Spinal cord (tissue), 10 donors: Measurements from ENCODE around the gene ZNF862. TPM values are rescaled to one million over a fixed set of nuclear protein-coding genes. Genes with fewer than 3 reads are reported as not detected.

Experiments used
- DNase-seq, 6 donors: peaks; one replicate each; pipeline versions ENCODE4 v3.0.0 to v3.0.0-alpha.2; 2013 to 2015; ENCODE audit warnings: low spot score in 6 of 6, low read depth in 4 of 6
- H3K27ac ChIP-seq: one replicate; pipeline ENCODE4 v1.5.1; 2013; ENCODE audit warnings: low read depth, low read length, control low read depth
- H3K27me3 ChIP-seq: one replicate; pipeline ENCODE4 v1.6.1; 2013; ENCODE audit warnings: low read length; ENCODE audit not compliant: control insufficient read depth, insufficient read depth
- H3K36me3 ChIP-seq: one replicate; pipeline ENCODE4 v1.6.1; 2013; ENCODE audit warnings: low read length; ENCODE audit not compliant: control insufficient read depth, insufficient read depth
- H3K4me1 ChIP-seq: one replicate; pipeline ENCODE4 v1.6.1; 2013; ENCODE audit warnings: low read length; ENCODE audit not compliant: control insufficient read depth, insufficient read depth
- H3K4me3 ChIP-seq: one replicate; pipeline ENCODE4 v1.5.1; 2013; ENCODE audit warnings: low read depth, low read length, control low read depth
- H3K9me3 ChIP-seq: one replicate; pipeline ENCODE4 v1.6.1; 2013; ENCODE audit warnings: low read length; ENCODE audit not compliant: control insufficient read depth, insufficient read depth
- WGBS: methylation state at CpG from one replicate; pipeline ENCODE4 v1.1.5; 2013; ENCODE audit warnings: missing lambda C conversion rate; ENCODE audit not compliant: insufficient coverage; 5-methylcytosine and 5-hydroxymethylcytosine counted together
- polyA plus RNA-seq, 2 donors: library from polyadenylated mRNA; unstranded; fragments of 120-200 nt; gene quantifications; one replicate each; pipeline ENCODE4 v1.2.1, GENCODE V29; 2013; ENCODE audit not compliant: insufficient read length in 2 of 2
- total RNA-seq, 2 donors: library from RNA; depleted of rRNA in 1 of 2; stranded (reverse); fragments of 120-200 nt in 1 of 2; fragments of >200 nt in 1 of 2; gene quantifications; one replicate each; pipeline versions ENCODE4 v1.2.3 to v1.2.4, GENCODE V29; 2013 to 2014
- donor health status: healthy.

Gene ZNF862
- total and polyA plus RNA-seq, 4 donors: 10.3 to 27.9 (median 22.2) TPM

DNA sequence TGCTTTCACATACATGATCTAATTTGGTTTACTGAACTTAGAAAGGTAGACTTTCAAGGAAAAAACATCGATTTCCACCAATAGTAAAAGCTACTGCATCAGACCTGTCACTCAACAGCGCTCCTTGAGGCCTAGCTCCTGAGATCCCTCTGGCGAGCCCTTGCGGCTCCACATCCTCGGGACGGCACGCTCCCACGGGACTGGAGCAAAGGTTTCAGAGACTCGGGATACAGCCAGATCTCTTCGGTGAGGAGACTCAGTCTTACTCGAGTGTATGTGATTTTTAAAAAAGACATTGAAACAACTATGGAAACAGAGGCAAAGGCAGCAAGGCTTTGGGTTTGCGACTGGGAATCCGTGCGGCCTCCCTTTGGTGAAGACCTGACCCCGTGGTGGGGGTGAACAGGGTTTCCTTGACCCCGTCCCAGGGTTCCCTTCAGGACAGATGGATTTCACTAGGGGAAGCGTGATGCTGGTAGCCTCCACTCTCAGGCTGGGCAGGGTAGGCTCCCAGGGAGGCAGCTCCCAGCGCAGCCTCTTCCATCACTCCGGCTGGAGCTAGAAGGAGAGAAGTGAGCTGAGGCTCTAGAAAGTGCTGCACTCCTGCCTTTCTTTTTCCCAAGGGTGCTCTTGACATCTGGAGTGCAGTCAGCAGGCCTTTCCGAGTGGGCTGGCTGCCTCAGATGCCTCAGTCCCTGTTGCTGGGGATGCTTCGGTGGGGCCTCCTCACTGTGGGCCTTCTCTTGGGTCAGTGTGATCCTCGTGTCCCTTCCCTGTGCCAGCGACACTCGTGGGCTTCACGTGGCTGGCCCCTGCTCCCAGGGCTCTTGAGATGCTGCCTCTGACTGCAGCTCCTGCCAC lies 29.8 kb downstream of the ZNF862 start:
- no peak for DNase-seq
- Histone ChIP-seq H3K36me3 (peaks cover 73% of the 10 kb centered on the region), H3K4me3 (no peak overlapping the region), H3K27me3 (no peaks in the 10 kb centered on the region), H3K4me1 (peaks cover 29% of the 10 kb centered on the region), H3K9me3 (no peaks in the 10 kb centered on the region), H3K27ac (no peak overlapping the region)
- 87% methylated on average over 23 of the region's 25 CpGs for WGBS

DNA sequence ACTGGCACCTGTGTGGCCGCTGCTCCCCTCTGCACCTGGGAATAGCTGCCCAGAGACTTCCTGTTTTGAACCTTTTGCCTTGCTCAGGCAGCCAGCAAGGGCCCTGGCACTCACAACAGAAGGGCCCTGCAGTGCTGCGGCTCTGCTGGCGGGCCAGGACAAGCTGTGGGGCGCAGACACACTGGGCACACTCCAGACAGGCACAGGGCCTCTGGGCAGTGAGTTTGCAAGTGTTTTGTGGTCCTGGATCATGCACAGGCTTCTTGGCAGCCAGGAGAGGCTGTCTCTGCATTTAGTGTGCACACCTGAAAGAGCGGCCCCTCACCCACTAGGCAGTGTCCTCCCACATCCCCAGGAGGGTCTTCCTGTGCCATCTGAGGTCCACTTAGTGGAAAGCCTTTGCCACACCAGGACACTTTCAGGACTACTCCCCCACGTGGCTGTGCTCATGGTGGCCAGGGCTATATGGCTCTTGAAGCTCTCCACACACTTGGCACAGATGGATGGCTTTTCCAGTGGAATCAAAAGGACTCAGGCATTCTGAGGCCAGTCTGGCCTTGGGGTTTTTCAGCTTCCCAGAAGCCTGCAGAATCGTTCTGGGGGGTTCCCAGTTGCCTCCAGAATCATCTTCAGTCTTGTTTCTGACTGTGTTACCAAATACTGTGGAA lies 30.6 kb downstream of the ZNF862 start:
- 63% methylated on average over 7 of the region's 7 CpGs for WGBS
- H3K27ac ChIP-seq: no peak overlapping the region
- H3K4me1 ChIP-seq: peaks cover 31% of the 10 kb centered on the region
- H3K36me3 ChIP-seq: peaks cover 65% of the 10 kb centered on the region
- no peaks in the 10 kb centered on the region for H3K27me3 ChIP-seq
- H3K4me3 ChIP-seq: no peak overlapping the region
- DNase-seq: no peak
- H3K9me3 ChIP-seq: no peaks in the 10 kb centered on the region

GRCh38 chr7:149869291-149869650 lies 31.1 kb downstream of the ZNF862 start:
- Histone ChIP-seq H3K9me3 (no peaks in the 10 kb centered on the region), H3K4me3 (no peak overlapping the region), H3K4me1 (peaks cover 34% of the 10 kb centered on the region), H3K36me3 (peaks cover 60% of the 10 kb centered on the region), H3K27ac (no peak overlapping the region), H3K27me3 (no peaks in the 10 kb centered on the region)
- no peak for DNase-seq
- 63% methylated on average over 5 of the region's 5 CpGs for WGBS

DNA sequence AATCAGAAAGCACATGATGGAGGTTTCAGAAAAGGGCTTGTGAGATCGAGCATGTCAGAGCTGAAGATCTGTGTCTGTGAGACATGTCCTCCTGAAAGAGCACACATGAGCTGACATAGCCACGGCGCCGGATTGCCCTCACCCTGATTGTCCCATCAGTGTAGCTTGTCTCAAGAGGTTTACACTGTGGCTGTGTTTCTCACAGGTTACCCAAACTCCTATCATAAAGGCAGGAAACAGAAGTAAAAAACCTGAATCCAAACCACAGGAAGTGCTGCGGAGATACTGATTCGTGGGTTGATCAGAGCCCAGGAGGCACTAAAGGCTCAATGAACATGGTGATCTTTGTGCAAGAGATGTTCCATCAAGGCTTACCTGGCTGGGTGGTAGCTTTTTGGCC lies 31.7 kb downstream of the ZNF862 start:
- Histone ChIP-seq H3K36me3 (peaks cover 54% of the 10 kb centered on the region), H3K4me1 (peaks cover 39% of the 10 kb centered on the region), H3K4me3 (no peak overlapping the region), H3K9me3 (no peaks in the 10 kb centered on the region), H3K27me3 (no peaks in the 10 kb centered on the region), H3K27ac (no peak overlapping the region)
- WGBS: 84% methylated on average over 6 of the region's 6 CpGs
- no peak for DNase-seq

DNA sequence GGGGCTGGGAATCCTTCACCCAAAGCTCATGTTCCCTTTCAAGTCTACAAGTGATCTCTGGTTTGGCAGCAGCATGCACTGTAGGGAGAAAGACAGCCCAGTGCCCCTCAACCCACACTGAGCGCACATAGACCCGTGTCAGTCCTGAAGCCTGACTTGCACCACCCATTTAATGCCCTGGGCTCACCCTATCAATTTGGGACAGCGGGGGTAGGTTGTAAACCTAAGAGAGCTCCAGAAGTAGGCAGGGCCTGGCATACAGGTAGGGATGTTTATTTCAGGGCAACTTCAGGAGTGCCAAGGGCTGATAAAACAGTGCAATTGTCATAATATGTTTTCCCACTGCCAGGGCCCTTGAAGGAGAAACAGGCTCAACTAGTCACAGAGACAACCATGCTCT lies 32.1 kb downstream of the ZNF862 start:
- H3K4me1 ChIP-seq: peaks cover 44% of the 10 kb centered on the region
- no peak for DNase-seq
- WGBS: 100% methylated on average over 1 of the region's 3 CpGs
- H3K4me3 ChIP-seq: no peak overlapping the region
- H3K27ac ChIP-seq: no peak overlapping the region
- H3K36me3 ChIP-seq: peaks cover 50% of the 10 kb centered on the region
- no peaks in the 10 kb centered on the region for H3K9me3 ChIP-seq
- no peaks in the 10 kb centered on the region for H3K27me3 ChIP-seq

DNA sequence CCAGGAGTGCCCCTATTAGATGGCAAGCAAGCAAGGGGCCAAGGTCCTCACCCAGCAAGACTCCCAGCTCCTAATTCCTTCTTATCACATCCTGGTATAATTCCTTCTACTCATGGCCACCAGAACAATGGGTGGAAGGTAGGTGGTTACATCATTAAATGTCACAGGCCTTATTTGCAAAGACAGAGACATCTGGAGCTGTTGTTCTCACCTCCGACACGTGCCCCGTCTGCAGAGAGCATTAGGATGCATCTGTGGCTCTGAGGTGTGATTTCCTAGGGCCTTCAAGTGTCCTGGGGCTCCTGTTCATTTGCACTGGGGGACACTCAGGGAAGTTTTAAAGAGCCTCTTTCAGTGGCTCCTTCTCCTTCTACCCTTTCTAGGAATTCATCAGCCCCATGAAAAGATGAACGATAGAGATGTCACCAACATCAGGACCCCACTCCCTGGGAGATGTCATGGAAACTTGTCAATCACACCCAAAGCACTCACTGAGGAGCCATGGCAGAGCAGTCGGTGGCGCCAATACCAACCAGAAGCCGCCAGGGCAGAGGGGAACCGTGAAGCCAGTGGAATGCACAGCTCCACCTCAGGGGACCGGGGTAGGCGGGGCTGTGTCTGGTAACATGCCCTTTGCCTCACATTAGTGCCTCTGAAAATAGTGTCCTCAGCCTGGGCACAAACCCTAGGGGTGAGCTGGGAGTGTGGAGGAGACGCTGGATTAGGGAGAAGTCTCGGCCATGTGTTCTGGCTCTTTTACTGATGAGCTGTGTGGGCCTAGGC lies 32.7 kb downstream of the ZNF862 start:
- peaks cover 49% of the 10 kb centered on the region for H3K4me1 ChIP-seq
- 90% methylated on average over 10 of the region's 12 CpGs for WGBS
- no peak overlapping the region for H3K4me3 ChIP-seq
- H3K27ac ChIP-seq: no peak overlapping the region
- no peaks in the 10 kb centered on the region for H3K27me3 ChIP-seq
- peaks cover 48% of the 10 kb centered on the region for H3K36me3 ChIP-seq
- no peaks in the 10 kb centered on the region for H3K9me3 ChIP-seq
- no peak for DNase-seq

- peak in 1 of 6 donors; percentile 43 for DNase-seq
- Histone ChIP-seq H3K27ac (no peak overlapping the region), H3K4me1 (peaks cover 45% of the 10 kb centered on the region), H3K27me3 (no peaks in the 10 kb centered on the region), H3K9me3 (no peaks in the 10 kb centered on the region), H3K4me3 (no peak overlapping the region), H3K36me3 (peaks cover 41% of the 10 kb centered on the region)
- 50% methylated on average over 1 of the region's 1 CpG for WGBS
Measured at GRCh38 chr7:149871576-149871975, 33.4 kb downstream of the ZNF862 start.

DNA sequence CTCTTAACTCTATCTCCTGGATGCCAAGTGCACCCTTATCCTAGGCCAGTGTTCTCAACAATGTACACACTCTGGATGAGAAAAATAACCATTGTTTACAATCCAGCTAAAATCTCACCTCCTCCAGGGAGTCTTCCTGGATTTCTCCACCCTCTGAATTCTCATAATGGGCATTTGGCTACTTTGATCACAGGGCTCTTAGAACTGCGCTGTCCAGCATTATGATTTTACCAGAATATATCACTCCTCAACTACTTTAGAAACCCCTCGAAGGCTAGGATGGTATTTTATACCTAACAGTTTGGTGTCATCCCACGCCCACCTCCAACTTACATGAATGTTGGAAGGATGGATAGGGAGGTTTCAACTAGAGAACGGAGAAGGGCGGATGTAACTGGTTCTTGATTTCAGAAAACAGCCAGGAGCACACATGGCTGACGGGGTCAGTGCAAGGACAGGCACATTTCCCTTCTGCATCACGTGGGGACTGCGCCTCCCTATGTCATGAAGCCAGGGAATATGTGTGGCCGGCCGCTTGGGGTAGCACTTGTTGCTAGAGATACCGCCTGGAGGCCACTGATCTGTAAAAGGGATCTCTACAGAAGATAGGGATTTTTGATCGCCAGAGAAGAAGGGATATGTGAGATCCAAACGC lies 34.4 kb downstream of the ZNF862 start:
- Histone ChIP-seq H3K27ac (peak overlapping the region; percentile 87), H3K9me3 (no peaks in the 10 kb centered on the region), H3K27me3 (no peaks in the 10 kb centered on the region), H3K36me3 (peaks cover 38% of the 10 kb centered on the region), H3K4me3 (peak overlapping the region; percentile 57), H3K4me1 (peaks cover 42% of the 10 kb centered on the region)
- peak in 3 of 6 donors; percentile 43 to 90 (median 88) for DNase-seq
- WGBS: 0% methylated on average over 8 of the region's 13 CpGs
